ENCODE data around the gene TRIM44. TPM values are rescaled to one million over a fixed set of nuclear protein-coding genes. Genes with fewer than 3 reads are reported as not detected.

Gene TRIM44
- total RNA-seq, 3 donors from 2014 or later (not counting 1 experiment from before 2014, with no cell fraction given) = 47.0 to 62.6 (median 51.9) TPM

GRCh38 chr11:35852056-35852455 is 189.5 kb downstream of the TRIM44 start:
- no peaks in the 10 kb centered on the region for H3K36me3 Mint-ChIP-seq
- H3K36me3 ChIP-seq (ENCODE audit: control insufficient read depth, insufficient read depth, low read length) = no peaks in the 10 kb centered on the region
- no peaks in the 10 kb centered on the region for H3K9me3 ChIP-seq (ENCODE audit: control insufficient read depth, insufficient read depth, low read length)
- intact Hi-C loops (cut with micrococcal nuclease) = no loop called here
- no peak overlapping the region for H3K27ac Mint-ChIP-seq
- H3K4me1 Mint-ChIP-seq = no peaks in the 10 kb centered on the region
- no peaks in the 10 kb centered on the region for H3K27me3 ChIP-seq (ENCODE audit: control insufficient read depth, insufficient read depth, low read length)
- H3K27ac ChIP-seq (ENCODE audit: low read length) = no peak overlapping the region
- no peaks in the 10 kb centered on the region for H3K9me3 Mint-ChIP-seq
- H3K4me1 ChIP-seq (ENCODE audit: control insufficient read depth, insufficient read depth, low read length) = no peaks in the 10 kb centered on the region
- peaks cover 2 to 8% of the 10 kb centered on the region in 2 donors for H3K27me3 Mint-ChIP-seq (ENCODE audit: low read depth in 2 of 2)
- no peak for TF ChIP-seq CTCF (IDR thresholded peaks at IDR 0.05)
- H3K4me3 ChIP-seq (ENCODE audit: low read length) = no peak overlapping the region
- WGBS (ENCODE audit: insufficient coverage) = 31% methylated on average over 6 of the region's 6 CpGs
- no peak overlapping the region for H3K4me3 Mint-ChIP-seq
- ATAC-seq (no peak), DNase-seq (no peak)

GRCh38 chr11:35853971-35854370 is 191.4 kb downstream of the TRIM44 start:
- Mint-ChIP-seq H3K36me3 (no peaks in the 10 kb centered on the region), H3K27ac (no peak overlapping the region), H3K4me3 (no peak overlapping the region), H3K9me3 (no peaks in the 10 kb centered on the region), H3K27me3 (ENCODE audit: low read depth in 2 of 2) (peaks cover 0 to 8% of the 10 kb centered on the region in 2 donors), H3K4me1 (no peaks in the 10 kb centered on the region)
- no peaks in the 10 kb centered on the region for H3K36me3 ChIP-seq (ENCODE audit: control insufficient read depth, insufficient read depth, low read length)
- WGBS (ENCODE audit: insufficient coverage) = 75% methylated on average over 3 of the region's 5 CpGs
- no peak for DNase-seq
- no peak for ATAC-seq
- H3K4me1 ChIP-seq (ENCODE audit: control insufficient read depth, insufficient read depth, low read length) = no peaks in the 10 kb centered on the region
- intact Hi-C loops (cut with micrococcal nuclease) = no loop called here
- H3K27me3 ChIP-seq (ENCODE audit: control insufficient read depth, insufficient read depth, low read length) = no peaks in the 10 kb centered on the region
- H3K9me3 ChIP-seq (ENCODE audit: control insufficient read depth, insufficient read depth, low read length) = no peaks in the 10 kb centered on the region
- TF ChIP-seq CTCF (IDR thresholded peaks at IDR 0.05) = no peak
- H3K27ac ChIP-seq (ENCODE audit: low read length) = no peak overlapping the region
- H3K4me3 ChIP-seq (ENCODE audit: low read length) = no peak overlapping the region

GRCh38 chr11:35855671-35856070 is 193.1 kb downstream of the TRIM44 start:
- ATAC-seq = no peak
- Mint-ChIP-seq H3K4me3 (no peak overlapping the region), H3K27me3 (ENCODE audit: low read depth in 2 of 2) (peaks cover 0 to 8% of the 10 kb centered on the region in 2 donors), H3K9me3 (no peaks in the 10 kb centered on the region), H3K36me3 (no peaks in the 10 kb centered on the region), H3K4me1 (no peaks in the 10 kb centered on the region), H3K27ac (no peak overlapping the region)
- Histone ChIP-seq H3K9me3 (ENCODE audit: control insufficient read depth, insufficient read depth, low read length) (no peaks in the 10 kb centered on the region), H3K4me3 (ENCODE audit: low read length) (no peak overlapping the region), H3K27ac (ENCODE audit: low read length) (no peak overlapping the region), H3K27me3 (ENCODE audit: control insufficient read depth, insufficient read depth, low read length) (no peaks in the 10 kb centered on the region), H3K4me1 (ENCODE audit: control insufficient read depth, insufficient read depth, low read length) (no peaks in the 10 kb centered on the region), H3K36me3 (ENCODE audit: control insufficient read depth, insufficient read depth, low read length) (no peaks in the 10 kb centered on the region)
- intact Hi-C loops (cut with micrococcal nuclease) = no loop called here
- no peak for TF ChIP-seq CTCF (IDR thresholded peaks at IDR 0.05)
- no peak for DNase-seq

GRCh38 chr11:35856259-35856658 is 193.7 kb downstream of the TRIM44 start:
- no peaks in the 10 kb centered on the region for H3K4me1 ChIP-seq (ENCODE audit: control insufficient read depth, insufficient read depth, low read length)
- 86% methylated on average over 2 of the region's 2 CpGs for WGBS (ENCODE audit: insufficient coverage)
- no peaks in the 10 kb centered on the region for H3K27me3 ChIP-seq (ENCODE audit: control insufficient read depth, insufficient read depth, low read length)
- no peak overlapping the region for H3K27ac ChIP-seq (ENCODE audit: low read length)
- ATAC-seq (no peak), DNase-seq (no peak)
- H3K36me3 ChIP-seq (ENCODE audit: control insufficient read depth, insufficient read depth, low read length) = no peaks in the 10 kb centered on the region
- H3K27me3 Mint-ChIP-seq (ENCODE audit: low read depth in 2 of 2) = peaks cover 0 to 8% of the 10 kb centered on the region in 2 donors
- no peaks in the 10 kb centered on the region for H3K36me3 Mint-ChIP-seq
- intact Hi-C loops (cut with micrococcal nuclease) = no loop called here
- no peak overlapping the region for H3K4me3 Mint-ChIP-seq
- no peaks in the 10 kb centered on the region for H3K9me3 Mint-ChIP-seq
- no peaks in the 10 kb centered on the region for H3K9me3 ChIP-seq (ENCODE audit: control insufficient read depth, insufficient read depth, low read length)
- TF ChIP-seq CTCF (IDR thresholded peaks at IDR 0.05) = no peak
- H3K4me1 Mint-ChIP-seq = no peaks in the 10 kb centered on the region
- no peak overlapping the region for H3K4me3 ChIP-seq (ENCODE audit: low read length)
- H3K27ac Mint-ChIP-seq = no peak overlapping the region
